Body of pancreas (tissue), 4 donors: ENCODE data around the gene GUK1. TPM values are rescaled to one million over a fixed set of nuclear protein-coding genes. Genes with fewer than 3 reads are reported as not detected.
A peak's percentile ranks its signal among the peaks of the same experiment; 100 is the strongest.

Experiments used
- ATAC-seq: fragments of 150-250 bp; one replicate; pipeline ENCODE4 v1.9.1; 2016
- DNase-seq, 4 donors: peaks; one replicate each; pipeline ENCODE4 v3.0.0-alpha.2; 2019
- H3K27ac ChIP-seq, 4 donors: fragments of 200-600 bp; sonication (generic); 1 replicate in 3 of 4; 2 replicates in 1 of 4; pipeline versions ENCODE4 v1.5.1 to v1.6.1; 2016 to 2019; ENCODE audit warnings: mild to moderate bottlenecking in 1 of 4, mixed read lengths in 1 of 4, moderate library complexity in 1 of 4
- H3K27me3 ChIP-seq, 2 donors: fragments of 200-600 bp; sonication (generic); one replicate each; pipeline ENCODE4 v1.6.0; 2016; ENCODE audit warnings: mild to moderate bottlenecking in 1 of 2
- H3K36me3 ChIP-seq, 2 donors: fragments of 200-600 bp; sonication (generic); replicated peaks in 1 of 2; 2 replicates each; pipeline ENCODE4 v1.5.1; 2016; ENCODE audit warnings: low read depth in 2 of 2; ENCODE audit not compliant: insufficient read depth in 1 of 2
- H3K4me1 ChIP-seq: fragments of 200-600 bp; sonication (generic); one replicate; pipeline ENCODE4 v1.6.0; 2016
- H3K4me3 ChIP-seq, 2 donors: fragments of 200-600 bp; sonication (generic); 1 replicate in 1 of 2; 2 replicates in 1 of 2; pipeline ENCODE4 v1.5.1; 2016 to 2019
- H3K9me3 ChIP-seq, 3 donors: fragments of 200-600 bp; sonication (generic); 1 replicate in 2 of 3; 2 replicates in 1 of 3; pipeline ENCODE4 v1.5.1; 2016
- CTCF ChIP-seq, 7 experiments: fragments of 450-650 bp in 4 of 7; fragments of 200-600 bp in 3 of 7; sonication (generic) in 3 of 7; IDR thresholded peaks; one replicate each; pipeline ENCODE4 v1.5.1; 2016 to 2019; ENCODE audit warnings: antibody characterized with exemption in 7 of 7
- POLR2A ChIP-seq, 3 donors: fragments of 450-650 bp; IDR thresholded peaks; one replicate each; pipeline ENCODE4 v1.6.1; 2016; ENCODE audit warnings: antibody characterized with exemption in 3 of 3, mild to moderate bottlenecking in 2 of 3
- WGBS, 2 donors: methylation state at CpG; one replicate each; pipeline ENCODE4 v1.1.5; 2017; 5-methylcytosine and 5-hydroxymethylcytosine counted together
- intact Hi-C: fragments of 100-400 bp; cut with DNase I; formaldehyde crosslinking; loops from one replicate; pipeline ENCODE4 v1.15.1; 2023
- total RNA-seq, 2 donors: library from RNA; depleted of rRNA; stranded (reverse); fragments of >200 nt; gene quantifications; one replicate each; pipeline ENCODE4 v1.1.0, GENCODE V29; 2016

Gene GUK1
- total RNA-seq, 2 donors from 2014 or later = 210 to 216 TPM

- TF ChIP-seq CTCF (IDR thresholded peaks at IDR 0.05) = no peak
- TF ChIP-seq POLR2A (IDR thresholded peaks at IDR 0.05) = no peak
- DNase-seq = peak in 3 of 4 donors; percentile 44 to 56 (median 55)
- H3K9me3 ChIP-seq = no peaks in the 10 kb centered on the region
- intact Hi-C loops = no loop called here
- H3K4me1 ChIP-seq = peaks cover 54% of the 10 kb centered on the region
- ATAC-seq = no peak
- 54 to 60% methylated on average over 11 to 12 of the region's 12 CpGs for WGBS, 2 donors
- peaks cover 7 to 14% of the 10 kb centered on the region in 2 donors for H3K36me3 ChIP-seq
- H3K27me3 ChIP-seq = no peaks in the 10 kb centered on the region
- H3K27ac ChIP-seq = peak overlapping the region in 3 of 4 donors; percentile 40 to 82 (median 45)
- H3K4me3 ChIP-seq = no peak overlapping the region
Measured at GRCh38 chr1:228100822-228101613, 39.1 kb upstream of the GUK1 start.

DNA sequence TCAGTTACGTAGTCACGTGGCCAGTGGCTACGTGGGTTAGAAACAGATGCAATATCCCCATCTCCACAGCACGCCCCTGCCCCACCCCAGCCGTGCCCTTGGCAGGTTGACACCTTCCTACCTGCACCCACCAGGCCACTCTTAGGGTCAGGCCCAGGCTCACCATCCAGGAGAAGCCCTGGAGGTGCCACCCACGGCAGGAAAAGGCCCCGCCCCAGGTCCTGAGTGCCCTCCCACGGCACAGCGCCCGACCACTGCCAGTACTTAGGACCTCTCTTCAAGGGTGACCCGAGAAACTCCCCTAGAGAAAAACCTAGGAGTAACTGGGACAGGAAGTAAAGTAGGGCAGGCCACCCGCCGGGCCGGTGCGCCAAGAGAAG is 38.5 kb upstream of the GUK1 start:
- no peaks in the 10 kb centered on the region for H3K9me3 ChIP-seq
- WGBS, 2 donors = 18 to 20% methylated on average over 15 of the region's 15 CpGs
- H3K27ac ChIP-seq = peak overlapping the region; percentile 82 to 97 (median 92)
- peaks cover 48% of the 10 kb centered on the region for H3K4me1 ChIP-seq
- TF ChIP-seq POLR2A (IDR thresholded peaks at IDR 0.05) (no peak), CTCF (IDR thresholded peaks at IDR 0.05) (no peak)
- no peaks in the 10 kb centered on the region for H3K27me3 ChIP-seq
- intact Hi-C loops = no loop called here
- H3K4me3 ChIP-seq = no peak overlapping the region
- H3K36me3 ChIP-seq = peaks cover 7 to 16% of the 10 kb centered on the region in 2 donors
- DNase-seq (no peak), ATAC-seq (no peak)

DNA sequence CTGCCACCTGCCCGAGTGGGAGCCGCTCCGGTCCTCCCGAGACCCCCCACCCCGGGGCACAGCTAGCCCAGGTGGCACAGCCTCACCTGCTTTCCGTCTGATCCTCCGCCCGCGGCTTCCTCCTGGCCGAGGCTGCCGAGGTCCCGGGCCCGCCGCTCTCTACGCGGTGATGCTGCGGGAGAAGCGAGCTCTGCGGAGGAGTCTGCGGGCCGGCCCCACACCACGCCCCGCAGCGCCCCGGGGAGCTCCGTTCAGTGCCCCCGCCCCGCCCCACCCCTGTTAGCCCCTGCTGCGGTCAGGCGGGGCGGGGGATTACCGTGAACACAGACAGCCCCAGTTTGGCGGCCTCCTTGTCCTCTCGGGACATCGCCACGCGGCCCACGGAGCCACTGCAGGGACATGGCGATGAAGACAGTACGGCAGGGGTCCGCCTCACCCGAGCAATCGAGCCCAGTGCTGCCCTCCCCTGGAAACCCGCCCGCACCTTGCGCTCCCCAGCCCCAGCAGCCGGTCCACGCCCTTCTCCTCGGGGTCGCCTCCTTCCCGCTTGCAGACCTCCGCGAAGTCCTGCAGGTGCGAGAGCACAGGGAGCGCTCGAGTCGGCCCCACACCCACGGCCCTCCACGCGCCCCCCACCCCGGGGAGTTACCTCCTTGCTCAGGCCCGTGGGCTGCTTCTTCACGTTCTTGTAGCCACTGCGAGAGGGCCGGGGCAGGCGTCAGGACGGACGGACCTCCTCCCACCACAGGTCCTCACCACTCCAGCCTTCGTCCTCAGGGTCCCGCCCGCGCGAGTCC is 37.9 kb upstream of the GUK1 start:
- H3K36me3 ChIP-seq = peaks cover 6 to 15% of the 10 kb centered on the region in 2 donors
- WGBS, 2 donors = 2 to 4% methylated on average over 17 to 68 of the region's 73 CpGs
- H3K9me3 ChIP-seq = no peaks in the 10 kb centered on the region
- peaks cover 42% of the 10 kb centered on the region for H3K4me1 ChIP-seq
- intact Hi-C loops = no loop called here
- no peaks in the 10 kb centered on the region for H3K27me3 ChIP-seq
- peak overlapping the region; percentile 48 to 73 for H3K4me3 ChIP-seq
- H3K27ac ChIP-seq = peak overlapping the region; percentile 82 to 97 (median 92)
- TF ChIP-seq CTCF (IDR thresholded peaks at IDR 0.05) (peak in 2 of 7 experiments; percentile 7 to 8), POLR2A (IDR thresholded peaks at IDR 0.05) (no peak)
- peak; percentile 9 for ATAC-seq
- peak; percentile 50 to 63 (median 54) for DNase-seq

- H3K27me3 ChIP-seq = no peaks in the 10 kb centered on the region
- TF ChIP-seq CTCF (IDR thresholded peaks at IDR 0.05) (peak in 1 of 7 experiments; percentile 19), POLR2A (IDR thresholded peaks at IDR 0.05) (peak; percentile 52 to 82 (median 72))
- peak within 1 kb of the TSS; percentile 82 to 97 (median 92) for H3K27ac ChIP-seq
- intact Hi-C loops = no loop called here
- peaks cover 45% of the 10 kb centered on the region for H3K4me1 ChIP-seq
- peak within 1 kb of the TSS; percentile 48 to 73 for H3K4me3 ChIP-seq
- H3K36me3 ChIP-seq = peaks cover 0 to 10% of the 10 kb centered on the region in 2 donors
- WGBS, 2 donors = 0% methylated on average over 10 to 101 of the region's 104 CpGs
- ATAC-seq (peak; percentile 87), DNase-seq (peak; percentile 92 to 94 (median 94))
- no peaks in the 10 kb centered on the region for H3K9me3 ChIP-seq
Measured at GRCh38 chr1:228102791-228103620, 37.1 kb upstream of the GUK1 start, which contains the start of gene C1orf35. TSS of gene C1orf35 (minus strand) at chr1:228103325. CDS start at chr1:228103227, 98 bp downstream.
